ENCODE results near the gene MRPS10.
"Not testable (repeated sequence)": the region's sequence is repeated elsewhere in the genome, so short reads cannot be mapped to it uniquely, and the experiment has no call there.

Gene MRPS10

GRCh38 chr6:42203183-42203582 lies 14.5 kb downstream of the MRPS10 start:
- DNase-seq = no peak

- not testable (repeated sequence) for DNase-seq
Observed at GRCh38 chr6:42202131-42202915, 15.3 kb downstream of the MRPS10 start.

GRCh38 chr6:42201382-42201781 lies 16.3 kb downstream of the MRPS10 start:
- DNase-seq = no peak

GRCh38 chr6:42200035-42200434 lies 17.6 kb downstream of the MRPS10 start:
- peak; percentile 93 for DNase-seq

- DNase-seq = peak; percentile 73
Observed at GRCh38 chr6:42199106-42199981, 18.3 kb downstream of the MRPS10 start.

GRCh38 chr6:42197555-42198362 lies 19.9 kb downstream of the MRPS10 start:
- peak; percentile 69 for DNase-seq

- DNase-seq = no peak
Observed at GRCh38 chr6:42195415-42195814, 22.2 kb downstream of the MRPS10 start.

GRCh38 chr6:42194056-42194455 lies 23.6 kb downstream of the MRPS10 start:
- DNase-seq = no peak

GRCh38 chr6:42193491-42193894 lies 24.2 kb downstream of the MRPS10 start:
- peak; percentile 17 for DNase-seq

GRCh38 chr6:42192385-42192784 lies 25.3 kb downstream of the MRPS10 start:
- not testable (repeated sequence) for DNase-seq

- DNase-seq = peak; percentile 89
Observed at GRCh38 chr6:42190554-42191183, 27.0 kb downstream of the MRPS10 start.

- DNase-seq = no peak
Observed at GRCh38 chr6:42188406-42188805, 29.3 kb downstream of the MRPS10 start.

GRCh38 chr6:42185597-42185996 lies 32.1 kb downstream of the MRPS10 start:
- no peak for DNase-seq

GRCh38 chr6:42184475-42184874 lies 33.2 kb downstream of the MRPS10 start:
- DNase-seq = no peak

GRCh38 chr6:42182101-42182500 lies 35.6 kb downstream of the MRPS10 start:
- no peak for DNase-seq

GRCh38 chr6:42179945-42180313 lies 37.7 kb downstream of the MRPS10 start:
- no peak for DNase-seq

- DNase-seq = no peak
Observed at GRCh38 chr6:42179261-42179944, 38.3 kb downstream of the MRPS10 start.

GRCh38 chr6:42177514-42178364 lies 39.9 kb downstream of the MRPS10 start:
- DNase-seq = peak; percentile 34

- DNase-seq = no peak
Observed at GRCh38 chr6:42176981-42177380, 40.7 kb downstream of the MRPS10 start.

- DNase-seq = no peak
Observed at GRCh38 chr6:42175860-42176259, 41.8 kb downstream of the MRPS10 start.

GRCh38 chr6:42173101-42173500 lies 44.6 kb downstream of the MRPS10 start, which contains the start of gene GUCA1A:
GUCA1A (plus strand) TSS chr6:42173364; CDS start chr6:42173614, 250 bp downstream.
- DNase-seq = no peak
